Stimulated activated CD4-positive, alpha-beta T cell treated with anti-CD3 and anti-CD28 coated beads, Interleukin-12 subunit alpha, Interleukin-12 subunit beta, amount 100 ng/mL, for 4 hours (primary cell): Measurements from ENCODE around the gene TCF12.
"Not testable (repeated sequence)": the region's sequence is repeated elsewhere in the genome, so short reads cannot be mapped to it uniquely, and the experiment has no call there.

Experiments used
- DNase-seq: peaks from one replicate; pipeline ENCODE4 v3.0.0-alpha.2; 2020

TCF12 gene

DNA sequence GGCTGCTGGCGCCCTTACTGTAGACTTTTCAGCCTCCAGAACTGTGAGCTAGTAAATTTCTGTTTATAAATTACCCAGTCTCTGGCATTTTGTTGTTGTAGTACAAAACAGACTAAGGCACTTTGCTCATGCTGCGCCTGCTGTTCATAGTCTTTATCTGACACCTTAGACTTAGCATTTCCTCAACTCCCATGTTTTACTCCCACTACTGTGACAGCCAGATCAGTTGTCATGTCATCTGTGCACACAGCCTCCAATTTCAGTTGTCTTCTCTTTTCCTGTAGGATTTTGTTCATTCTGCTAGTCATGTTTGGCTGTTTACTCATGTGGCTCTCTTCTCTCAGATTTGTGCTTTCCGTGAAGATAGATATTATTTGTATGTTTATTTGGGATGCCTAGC, 62.0 kb downstream of the TCF12 start:
- DNase-seq = no peak

DNA sequence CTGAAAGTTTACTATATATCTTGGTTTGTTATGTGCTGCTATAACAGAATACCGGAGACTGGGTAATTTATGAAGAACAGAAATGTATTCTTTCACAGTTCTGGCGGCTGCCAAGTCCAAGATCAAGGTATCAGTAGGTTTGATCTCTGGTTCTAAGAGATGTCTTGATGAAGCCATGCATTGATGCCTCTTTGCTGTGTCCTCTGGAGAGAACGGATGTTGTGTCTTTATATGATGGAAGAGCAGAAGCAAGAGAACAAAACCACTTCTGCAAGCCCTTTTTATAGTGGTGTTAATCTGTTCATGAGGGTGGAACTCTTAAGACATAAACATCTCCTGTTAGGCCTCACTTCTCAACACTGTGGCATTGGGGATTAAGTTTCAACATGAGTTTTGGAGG, 62.7 kb downstream of the TCF12 start:
- no peak for DNase-seq

DNA sequence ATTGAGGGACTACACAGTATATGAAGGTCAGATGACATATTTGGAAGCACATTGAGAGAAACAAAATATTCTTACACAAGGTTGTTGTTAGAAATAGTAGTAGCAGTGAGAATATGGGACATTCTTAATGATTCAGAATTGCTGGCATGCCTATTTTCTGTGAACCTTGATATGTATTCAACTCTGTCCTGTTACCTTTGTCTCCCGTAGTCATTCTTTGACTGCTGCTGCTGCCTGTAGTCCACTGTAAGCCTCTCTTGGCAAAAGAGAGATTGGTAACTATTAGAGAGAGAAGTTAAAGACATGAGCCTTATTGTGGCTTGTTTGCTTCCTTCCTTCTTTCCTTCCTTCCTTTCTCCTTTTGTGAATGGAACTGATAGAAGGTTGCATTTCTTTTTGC, 64.5 kb downstream of the TCF12 start:
- no peak for DNase-seq

DNA sequence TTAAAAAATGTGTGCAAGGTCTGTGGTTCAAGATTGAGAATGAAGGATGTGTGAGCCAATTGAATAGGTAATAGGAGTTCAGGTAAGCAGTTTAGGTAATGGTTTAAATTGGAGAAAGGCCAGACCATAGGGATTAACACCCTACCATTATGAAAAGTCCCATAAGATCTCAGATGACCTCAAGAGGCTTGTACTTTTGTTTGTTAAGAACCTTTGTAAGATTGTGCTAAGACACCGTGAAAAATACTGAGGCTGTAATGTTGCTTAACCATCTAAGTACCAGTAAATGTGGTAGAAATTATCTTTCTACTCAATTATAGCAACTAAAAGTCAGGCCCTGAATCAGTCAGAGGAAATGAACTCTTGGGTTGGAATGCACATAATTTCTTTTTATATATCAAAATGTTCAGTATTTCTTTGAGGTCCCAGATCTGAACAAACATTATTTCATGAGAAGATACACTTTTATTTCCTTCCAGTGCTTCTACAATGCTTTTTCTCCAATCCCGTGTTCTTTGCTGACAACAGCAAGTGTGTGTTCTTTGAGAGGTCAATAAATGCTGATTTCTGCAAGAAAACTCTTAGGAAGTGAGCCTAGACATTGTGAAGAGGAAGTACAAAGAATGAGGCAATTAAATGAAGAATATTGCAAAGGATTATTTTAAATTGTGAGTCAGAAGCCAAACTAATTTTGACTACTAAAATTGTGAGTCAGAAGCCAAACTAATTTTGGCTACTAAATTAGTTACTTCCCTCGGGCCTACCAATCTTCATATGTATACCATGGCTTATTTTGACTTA, 66.4 kb downstream of the TCF12 start:
- DNase-seq = no peak

DNA sequence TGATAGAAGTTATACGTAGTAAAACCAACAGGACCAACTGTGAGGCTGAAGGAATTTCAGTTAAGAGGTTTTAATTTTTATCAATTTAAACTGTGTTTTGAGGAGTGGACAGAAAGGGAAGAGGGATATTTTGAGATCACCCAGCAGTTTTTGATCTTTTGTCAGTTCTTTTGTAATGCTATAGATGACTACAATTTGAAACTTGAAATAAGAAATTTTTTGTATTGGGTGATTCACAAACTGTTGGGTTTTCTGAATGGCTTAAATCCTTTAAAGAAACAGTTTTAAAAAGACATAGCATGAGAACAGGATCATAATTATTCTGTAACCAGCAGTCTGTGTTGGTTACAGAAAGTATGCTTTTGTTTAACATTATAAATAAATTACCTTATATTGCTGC, 67.4 kb downstream of the TCF12 start:
- DNase-seq = no peak

DNA sequence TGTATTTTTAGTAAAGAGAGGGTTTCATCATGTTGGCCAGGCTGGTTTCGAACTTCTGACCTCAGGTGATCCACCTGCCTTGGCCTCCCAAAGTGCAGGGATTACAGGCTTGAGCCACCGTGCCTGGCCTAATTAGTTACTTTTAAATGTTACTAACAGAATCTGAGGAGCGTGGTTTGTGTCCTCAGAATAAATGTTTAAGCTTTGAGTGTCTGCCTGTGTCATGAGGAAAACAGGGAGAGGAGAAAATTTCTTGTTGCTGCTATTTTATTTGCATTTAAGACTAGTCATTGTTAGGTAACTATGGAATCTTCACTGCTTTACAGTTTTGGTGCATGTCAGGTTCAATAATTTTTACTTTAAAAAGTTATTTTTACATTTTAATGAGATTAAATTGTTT, 68.8 kb downstream of the TCF12 start:
- no peak for DNase-seq

DNA sequence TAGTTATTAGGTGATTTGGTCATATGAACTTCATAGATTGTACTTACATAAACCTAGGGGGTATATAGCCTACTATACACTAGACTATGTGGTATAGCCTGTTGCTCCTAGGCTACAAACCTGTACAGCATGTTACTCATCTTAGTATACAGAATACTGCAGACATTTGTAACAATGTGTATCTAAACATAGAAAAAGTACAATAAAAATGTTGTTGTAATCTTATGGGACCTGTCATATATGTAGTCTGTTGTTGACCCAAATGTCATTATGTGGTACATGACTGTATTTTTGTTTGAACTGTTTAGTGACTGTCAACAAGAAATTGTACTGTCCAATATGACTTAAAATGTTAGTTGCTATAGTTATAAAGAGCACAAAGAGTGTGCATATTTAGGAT, 69.8 kb downstream of the TCF12 start:
- DNase-seq = no peak

DNA sequence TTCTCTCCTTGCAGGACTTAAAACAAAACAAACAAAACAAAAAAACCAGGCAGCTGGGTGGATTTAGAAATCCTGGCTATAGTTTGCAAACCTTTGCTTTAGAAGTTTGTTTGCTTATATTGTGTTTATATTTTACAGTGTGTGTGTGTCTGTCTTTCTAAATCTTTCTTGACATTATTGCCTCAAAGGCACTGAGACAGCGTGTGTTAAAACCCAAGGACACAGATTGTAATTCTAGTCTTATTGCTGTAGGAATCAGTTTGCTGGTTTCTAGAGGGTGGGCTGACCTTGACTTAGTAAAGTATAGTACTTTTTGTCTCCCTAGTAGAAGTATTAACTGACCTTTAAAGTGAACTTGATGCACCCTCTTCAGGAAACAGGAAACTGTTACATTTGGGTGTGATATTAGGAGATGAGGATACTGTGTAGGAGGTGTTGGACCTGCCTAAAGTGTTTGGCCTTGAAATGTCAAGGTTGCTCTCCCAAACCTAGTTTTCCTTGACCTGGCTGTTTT, 71.0 kb downstream of the TCF12 start:
- DNase-seq = no peak

DNA sequence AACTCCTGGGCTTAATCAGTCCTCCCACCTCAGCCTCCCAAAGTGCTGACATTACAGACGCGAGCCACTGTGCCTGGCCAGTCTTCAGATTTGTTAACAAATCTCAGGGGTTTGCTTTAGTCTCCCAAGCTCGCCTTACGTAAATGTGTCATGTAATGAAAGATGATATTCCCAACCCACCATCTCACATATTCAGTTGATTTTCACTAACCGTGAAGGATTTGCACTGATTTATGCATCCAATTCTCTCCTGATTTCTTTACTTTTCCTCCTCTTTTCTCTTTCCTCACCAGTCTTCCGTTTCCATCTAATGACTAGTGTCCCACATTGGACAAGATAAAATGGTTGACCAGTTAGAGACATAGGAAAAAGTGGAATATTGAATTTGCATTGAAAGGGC, 72.6 kb downstream of the TCF12 start:
- no peak for DNase-seq

DNA sequence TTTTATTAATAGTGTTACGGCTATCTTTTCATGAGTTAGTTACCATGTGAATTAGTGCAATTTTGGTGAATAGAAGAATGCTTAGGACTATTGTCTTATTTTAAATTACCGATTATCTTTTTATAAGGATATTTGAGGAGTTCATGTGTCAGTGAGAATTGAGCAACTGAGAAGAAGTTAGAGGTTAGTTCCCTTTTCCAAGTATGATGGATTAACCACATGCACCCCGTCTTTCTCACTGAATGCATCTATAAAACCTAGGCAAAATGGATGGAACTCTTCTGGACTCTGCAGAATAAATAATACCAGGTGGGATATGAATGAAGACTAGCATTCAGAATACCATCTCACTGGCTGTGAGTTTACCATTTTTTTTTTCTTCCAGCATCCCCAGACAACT, 74.3 kb downstream of the TCF12 start:
- DNase-seq = no peak

DNA sequence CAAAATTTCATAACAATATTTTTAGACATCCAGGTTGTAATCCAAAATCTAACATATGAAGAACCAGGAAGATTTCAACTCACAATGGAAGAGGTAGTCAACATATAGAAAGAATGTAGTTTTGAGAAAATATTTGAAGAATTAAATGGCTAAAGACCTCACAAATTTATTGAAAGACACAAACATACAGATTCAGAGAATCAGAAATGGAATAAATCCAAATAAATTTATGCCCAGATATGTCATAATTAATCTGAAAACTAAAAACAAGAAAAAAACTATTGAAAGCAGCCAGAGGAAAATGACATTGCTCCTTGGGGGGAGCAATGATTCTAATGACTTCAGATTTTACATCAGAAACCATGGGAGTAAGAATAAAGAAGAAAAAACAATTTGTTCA, 75.8 kb downstream of the TCF12 start:
- DNase-seq = no peak

DNA sequence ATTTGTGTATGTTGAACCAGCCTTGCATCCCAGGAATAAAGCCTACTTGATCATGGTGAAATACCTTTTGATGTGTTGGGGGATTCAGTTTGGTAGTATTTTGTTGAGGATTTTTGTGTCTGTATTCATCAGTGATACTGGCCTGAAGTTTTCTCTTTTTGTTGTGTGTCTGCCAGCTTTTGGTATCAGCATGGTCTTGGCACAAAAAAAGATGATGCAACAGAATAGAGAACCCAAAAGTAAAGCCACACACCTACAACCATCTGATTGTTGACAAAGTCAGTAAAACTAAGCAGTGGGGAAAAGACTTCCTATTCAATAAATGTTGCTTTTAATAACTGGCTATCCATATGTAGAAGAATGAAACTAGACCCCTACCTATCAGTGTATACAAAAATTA, 77.6 kb downstream of the TCF12 start:
- DNase-seq = no peak

DNA sequence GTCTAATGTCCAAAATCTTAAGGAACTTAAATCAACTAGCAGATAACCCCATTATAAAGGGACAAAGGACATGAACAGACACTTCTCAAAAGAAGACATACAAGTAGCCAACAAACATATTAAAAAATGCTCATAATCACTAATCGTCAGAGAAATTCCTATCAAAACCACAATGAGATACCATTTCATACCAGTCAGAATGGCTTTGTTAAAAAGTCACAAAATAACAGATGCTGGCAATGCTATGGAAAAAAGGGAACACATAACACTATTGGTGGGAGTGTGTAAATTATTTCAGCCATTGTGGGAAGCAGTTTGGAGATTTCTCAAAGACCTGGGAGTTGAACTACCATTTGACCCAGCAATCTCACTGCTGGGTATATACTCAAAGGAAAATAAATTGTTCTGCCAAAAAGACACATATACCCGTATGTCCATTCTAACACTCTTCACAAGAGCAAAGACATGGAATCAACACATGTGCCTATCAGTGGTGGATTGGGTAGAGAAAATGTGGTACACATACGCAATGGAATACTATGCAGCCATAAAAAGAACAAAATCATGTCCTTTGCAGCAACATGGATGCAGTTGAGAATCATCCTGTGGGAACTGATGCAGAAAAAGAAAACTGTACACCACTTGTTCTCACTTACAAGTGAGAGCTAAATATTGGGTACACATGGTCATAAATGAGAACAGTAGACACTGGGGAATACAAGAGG, 78.5 kb downstream of the TCF12 start:
- DNase-seq = no peak

DNA sequence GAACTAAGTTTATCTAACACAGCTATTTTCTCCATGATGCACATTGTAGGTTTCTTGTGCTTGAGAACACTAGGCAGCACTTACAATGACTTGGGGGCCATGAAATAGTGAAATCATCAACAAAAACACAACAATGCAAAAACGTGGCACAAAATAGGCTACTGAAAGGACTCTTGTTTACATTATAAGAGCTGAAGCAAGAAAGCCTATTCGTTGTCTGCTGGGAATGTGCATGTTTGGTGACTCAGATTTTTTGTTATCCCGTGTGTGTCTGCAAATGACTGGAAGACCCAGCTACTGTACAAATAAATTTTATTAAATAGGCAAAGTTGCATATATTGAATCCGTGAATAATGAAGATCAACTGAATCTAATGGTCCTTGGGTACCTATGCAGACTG, 85.0 kb downstream of the TCF12 start:
- no peak for DNase-seq

DNA sequence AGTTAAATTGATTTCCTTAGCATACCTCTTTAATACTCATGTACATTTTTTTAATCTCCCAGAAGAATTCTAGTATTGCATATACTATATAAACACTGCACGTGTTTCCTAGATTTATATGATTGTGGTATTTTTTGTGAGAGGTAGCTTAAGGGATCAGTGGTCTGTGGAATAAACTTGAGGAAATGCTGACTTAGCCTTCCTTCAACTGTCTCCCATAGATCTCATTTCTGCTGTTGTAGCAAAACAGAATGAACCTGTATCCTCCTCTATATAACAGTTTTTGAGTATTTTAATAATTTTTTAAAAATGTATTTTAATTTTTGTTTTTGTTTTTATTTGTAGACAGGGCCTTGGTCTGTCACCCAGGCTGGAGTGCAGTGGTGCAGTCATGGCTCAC, 86.8 kb downstream of the TCF12 start:
- DNase-seq = no peak

DNA sequence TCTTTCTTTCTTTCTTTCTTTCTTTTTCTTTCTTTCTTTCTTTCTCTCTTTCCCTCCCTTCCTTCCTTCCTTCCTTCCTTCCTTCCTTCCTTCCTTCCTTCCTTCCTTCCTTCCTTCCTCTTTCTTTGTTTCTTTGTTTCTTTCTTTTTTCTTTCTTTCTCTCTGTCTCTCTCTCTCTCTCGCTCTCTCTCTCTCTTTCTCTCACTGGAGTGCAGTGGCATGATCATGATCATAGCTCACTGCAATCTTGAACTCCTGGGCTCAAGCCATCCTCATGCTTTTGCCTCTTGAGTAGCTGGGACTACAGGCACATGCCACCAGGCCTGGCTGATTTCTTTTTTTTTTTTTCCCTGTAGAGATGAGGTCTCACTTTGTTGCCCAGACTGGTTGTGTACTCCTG, 89.4 kb downstream of the TCF12 start:
- not testable (repeated sequence) for DNase-seq

DNA sequence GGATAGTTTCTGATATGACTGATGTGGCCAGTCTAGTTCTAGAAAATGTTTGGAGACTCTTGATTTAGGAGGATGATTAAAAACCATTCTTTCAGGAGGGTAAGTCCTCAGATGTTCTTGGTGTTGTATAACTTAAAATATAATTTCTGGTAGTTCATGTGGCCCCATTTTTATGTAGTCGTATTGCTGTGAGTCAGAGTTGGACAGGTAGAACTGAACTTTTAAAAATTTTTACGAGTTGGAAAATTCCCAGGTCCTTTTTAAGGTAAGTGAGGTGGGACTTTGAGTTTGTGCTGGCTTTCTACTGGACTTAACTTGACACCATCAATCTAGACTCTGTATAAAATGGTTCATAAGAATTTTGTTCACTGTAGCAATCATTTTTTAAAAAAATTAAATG, 92.3 kb downstream of the TCF12 start:
- DNase-seq = no peak

DNA sequence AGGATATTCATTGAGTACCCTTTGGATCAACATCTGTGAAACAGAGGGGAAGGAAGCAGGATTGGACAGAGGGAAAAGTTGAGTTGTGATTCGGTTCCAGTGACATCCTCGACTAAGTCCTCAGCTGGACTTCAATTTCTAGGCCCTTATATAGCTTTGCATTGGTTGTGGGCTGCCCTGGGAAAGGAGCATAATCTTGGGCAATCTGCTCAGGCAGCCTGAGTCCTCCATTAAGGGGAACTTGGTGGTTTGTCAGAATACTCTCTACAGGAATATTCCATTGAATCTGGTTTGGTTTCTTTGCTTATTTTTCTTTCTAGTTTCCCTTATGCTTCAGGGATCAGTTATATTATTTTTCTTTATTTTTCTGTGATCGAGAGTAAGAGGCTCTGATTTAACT, 94.1 kb downstream of the TCF12 start:
- no peak for DNase-seq

DNA sequence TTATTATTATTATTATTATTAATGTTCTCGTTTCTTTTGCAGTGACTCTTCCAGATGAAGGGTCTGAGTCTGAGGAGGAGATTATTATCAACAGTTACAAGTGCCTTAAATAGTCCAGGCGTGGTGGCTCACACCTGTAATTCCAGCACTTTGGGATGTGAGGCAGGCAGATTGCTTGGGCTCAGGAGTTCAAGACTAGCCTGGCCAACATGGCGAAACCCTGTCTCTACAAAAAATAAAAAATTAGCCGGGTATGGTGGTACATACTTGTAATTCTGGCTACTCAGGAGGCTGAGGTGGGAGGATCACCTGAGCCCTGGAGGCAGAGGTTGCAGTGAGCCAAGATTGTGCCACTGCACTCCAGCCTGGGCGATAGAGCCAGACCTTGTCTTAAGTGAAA, 96.5 kb downstream of the TCF12 start:
- not testable (repeated sequence) for DNase-seq

DNA sequence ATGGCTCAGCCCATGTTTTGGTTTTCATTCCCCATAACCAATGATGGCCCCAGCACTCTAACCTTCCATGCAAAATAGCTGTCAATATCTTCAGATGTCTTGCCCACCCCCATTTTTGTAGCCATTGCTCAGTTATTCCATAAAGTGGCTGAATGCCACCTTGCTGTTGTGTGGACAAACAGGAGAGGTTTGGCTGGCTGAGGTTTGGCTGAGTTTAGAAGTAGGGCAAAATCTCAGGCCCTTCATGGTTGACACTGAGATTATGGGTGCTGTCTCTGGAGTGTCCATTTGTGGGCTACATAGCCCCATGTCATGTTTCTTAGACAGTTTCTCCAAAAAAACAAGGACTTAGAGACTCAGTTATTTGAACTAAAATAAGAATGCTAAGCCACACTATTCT, 96.9 kb downstream of the TCF12 start:
- no peak for DNase-seq

DNA sequence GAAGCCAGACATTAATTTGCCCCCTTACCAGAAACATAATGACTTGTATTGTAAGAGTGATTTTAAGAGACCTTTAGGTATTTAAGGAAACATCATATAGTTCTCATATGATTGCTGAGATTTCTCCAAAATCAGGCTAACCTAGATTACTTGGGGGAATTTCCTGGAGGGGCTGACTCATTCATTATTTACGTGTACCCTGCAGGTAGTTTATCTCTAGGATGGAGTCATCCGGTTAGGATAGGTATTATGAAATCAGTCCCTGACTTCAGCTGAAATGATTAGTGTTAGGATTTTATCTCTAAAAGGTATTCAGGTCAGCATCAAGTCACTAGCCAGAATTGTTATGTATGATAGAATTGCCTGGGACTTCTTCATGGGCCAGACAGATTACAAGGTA, 97.5 kb downstream of the TCF12 start:
- DNase-seq = no peak

DNA sequence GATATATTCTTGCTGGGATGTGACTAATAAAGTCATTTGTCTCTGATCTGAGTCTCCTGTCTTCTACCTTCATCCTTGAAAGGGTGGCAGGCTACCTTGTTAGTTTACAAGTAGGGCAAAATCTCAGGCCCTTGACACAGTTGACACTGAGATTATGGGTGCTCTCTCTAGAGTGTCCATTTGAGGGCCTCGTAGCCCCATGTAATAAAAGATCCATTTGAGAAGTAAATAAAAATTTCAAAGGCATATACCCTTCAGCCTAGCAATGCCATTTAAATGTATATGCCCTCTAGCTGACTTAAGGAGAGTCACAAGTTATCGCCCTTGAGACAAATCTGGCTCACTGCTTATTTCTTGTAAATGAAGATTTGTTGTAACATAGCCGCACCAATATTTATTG, 98.6 kb downstream of the TCF12 start:
- no peak for DNase-seq

DNA sequence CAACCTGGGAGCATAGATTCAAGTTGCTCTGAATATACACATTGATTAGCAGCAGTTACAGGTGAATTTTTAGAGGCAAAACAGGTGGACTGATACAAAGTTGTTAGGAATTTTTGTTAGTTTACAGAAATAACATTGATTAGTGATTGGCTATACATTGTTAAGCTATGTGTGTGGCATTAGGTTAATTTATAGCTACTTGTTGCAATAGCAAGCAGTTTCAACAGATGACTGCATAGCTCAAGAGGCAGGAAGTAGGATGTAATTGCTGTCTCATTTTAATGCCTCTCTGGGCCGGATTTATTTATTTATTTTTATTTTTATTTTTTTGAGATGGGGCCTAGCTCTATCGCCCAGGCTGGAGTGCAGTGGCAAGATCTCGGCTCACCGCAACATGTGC, 99.7 kb downstream of the TCF12 start:
- no peak for DNase-seq

DNA sequence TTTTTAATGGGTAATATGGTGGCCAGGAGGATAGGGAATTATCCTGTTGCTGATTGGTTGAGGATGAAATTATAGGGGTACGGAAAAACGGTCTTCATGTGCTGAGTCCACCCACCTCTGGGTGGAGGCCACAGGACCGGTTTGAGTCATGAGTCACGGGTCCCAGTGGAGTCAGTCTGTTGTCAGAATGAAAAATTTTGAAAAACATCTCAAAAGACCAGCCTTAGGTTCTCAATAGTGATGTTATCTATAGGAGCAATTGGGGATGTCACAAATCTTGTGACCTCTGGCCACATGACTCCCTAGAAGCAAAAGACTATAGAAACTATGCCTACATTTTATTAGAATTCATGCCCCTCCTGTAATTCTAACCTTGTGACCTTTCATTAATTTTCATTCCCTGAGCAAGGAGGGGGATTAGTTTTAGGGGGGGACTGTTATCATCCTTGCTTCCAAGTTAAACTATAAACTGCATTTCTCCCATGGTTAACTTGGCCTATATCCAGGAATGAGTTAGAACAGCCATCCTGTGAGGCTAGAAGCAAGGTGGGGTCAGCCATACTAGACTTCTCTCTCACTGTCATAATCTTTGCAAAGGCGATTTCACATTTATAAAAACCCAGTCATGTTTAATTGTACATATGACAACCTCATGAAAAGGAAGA, 101.2 kb downstream of the TCF12 start:
- no peak for DNase-seq
